Measurements from ENCODE around the gene POU2F1.

GRCh38 chr1:167333703-167334102 lies 113.0 kb downstream of the POU2F1 start:
- TF ChIP-seq YY1 (IDR thresholded peaks at IDR 0.05; ENCODE audit: insufficient read depth, insufficient read length) = no peak
- no peak for TF ChIP-seq ZNF274 (IDR thresholded peaks at IDR 0.05; ENCODE audit: low read depth, low read length)
